Type B pancreatic cell (in vitro differentiated cells): ENCODE measurements around the gene BNC1. TPM values are rescaled to one million over a fixed set of nuclear protein-coding genes. Genes with fewer than 3 reads are reported as not detected.

ENCODE experiments used
- DNase-seq: peaks from one replicate; pipeline ENCODE4 v3.0.0; 2021; ENCODE audit warnings: mixed read lengths; ENCODE audit not compliant: unreplicated experiment; ENCODE audit errors: extremely low spot score
- H3K27ac Mint-ChIP-seq: 2 replicates; pipeline ENCODE4 v1.8.0; 2021; ENCODE audit warnings: mild to moderate bottlenecking, mixed read lengths
- H3K27me3 Mint-ChIP-seq: 2 replicates; pipeline ENCODE4 v1.8.0; 2021; ENCODE audit warnings: mixed read lengths
- H3K36me3 Mint-ChIP-seq: 2 replicates; pipeline ENCODE4 v1.8.0; 2021; ENCODE audit warnings: mixed read lengths
- H3K4me1 Mint-ChIP-seq: one replicate; pipeline ENCODE4 v1.8.0; 2021; ENCODE audit warnings: mixed read lengths; ENCODE audit not compliant: unreplicated experiment
- H3K4me3 Mint-ChIP-seq: 2 replicates; pipeline ENCODE4 v1.8.0; 2021; ENCODE audit warnings: mild to moderate bottlenecking, mixed read lengths
- H3K9me3 Mint-ChIP-seq: 2 replicates; pipeline ENCODE4 v1.8.0; 2021; ENCODE audit warnings: mixed read lengths
- CTCF ChIP-seq: fragments of 200-600 bp; sonication (generic); conservative IDR thresholded peaks from 2 replicates; pipeline ENCODE4 v1.5.0; 2021; ENCODE audit warnings: antibody characterized with exemption, mild to moderate bottlenecking
- total RNA-seq: library from RNA; stranded (reverse); gene quantifications from 2 replicates; pipeline ENCODE4 v1.2.1, GENCODE V29; 2021; ENCODE audit warnings: low replicate concordance

BNC1 gene
- total RNA-seq, 1 donor from 2014 or later, result 7.0 TPM

DNA sequence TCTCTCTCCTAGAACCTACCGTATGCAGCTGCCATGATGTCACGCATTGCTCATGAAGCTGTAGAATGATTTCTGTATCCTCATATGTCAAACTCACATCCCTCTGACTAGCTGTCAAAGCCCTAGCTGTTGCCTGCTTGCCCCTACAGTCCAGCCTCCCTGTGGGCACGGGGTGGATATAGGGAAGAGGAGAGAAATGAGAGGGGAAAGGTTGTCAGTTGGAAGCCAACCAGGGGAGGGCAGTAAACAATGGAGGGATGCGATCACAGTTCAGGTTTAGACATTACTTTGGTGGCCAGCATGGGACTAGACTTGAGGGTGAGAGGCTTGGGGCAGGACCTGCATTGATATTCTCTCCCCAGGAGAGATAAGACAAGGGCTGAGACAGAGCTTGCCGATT, 75.1 kb downstream of the BNC1 start:
- no peak for DNase-seq
- no peak overlapping the region for H3K4me3 Mint-ChIP-seq
- no peak overlapping the region for H3K27ac Mint-ChIP-seq

DNA sequence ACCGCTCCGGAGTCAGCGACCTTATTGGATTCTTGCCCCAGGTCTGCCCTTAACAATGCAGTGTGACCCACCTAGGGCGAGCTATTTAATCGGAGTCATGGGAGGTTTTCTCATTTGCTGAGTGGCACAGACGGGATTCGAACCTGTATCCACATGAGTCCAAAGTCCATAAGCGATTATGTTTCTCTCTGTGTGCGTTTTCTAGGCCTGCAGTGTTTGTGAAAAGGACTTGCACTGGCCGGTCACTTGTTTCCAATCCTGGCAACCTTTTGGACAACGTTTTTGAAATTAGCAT, 76.2 kb downstream of the BNC1 start:
- no peak for DNase-seq
- H3K27ac Mint-ChIP-seq, result no peak overlapping the region
- TF ChIP-seq CTCF, result no peak
- H3K27me3 Mint-ChIP-seq, result no peaks in the 10 kb centered on the region
- H3K4me3 Mint-ChIP-seq, result no peak overlapping the region
- peaks cover 3% of the 10 kb centered on the region for H3K36me3 Mint-ChIP-seq
- H3K9me3 Mint-ChIP-seq, result no peaks in the 10 kb centered on the region
- H3K4me1 Mint-ChIP-seq, result peaks cover 22% of the 10 kb centered on the region

More for the DNA sequence above, 75.1 kb downstream of the BNC1 start:
- Mint-ChIP-seq H3K9me3 (no peaks in the 10 kb centered on the region), H3K4me1 (peaks cover 19% of the 10 kb centered on the region), H3K27me3 (no peaks in the 10 kb centered on the region), H3K36me3 (peaks cover 3% of the 10 kb centered on the region)
- no peak for TF ChIP-seq CTCF

DNA sequence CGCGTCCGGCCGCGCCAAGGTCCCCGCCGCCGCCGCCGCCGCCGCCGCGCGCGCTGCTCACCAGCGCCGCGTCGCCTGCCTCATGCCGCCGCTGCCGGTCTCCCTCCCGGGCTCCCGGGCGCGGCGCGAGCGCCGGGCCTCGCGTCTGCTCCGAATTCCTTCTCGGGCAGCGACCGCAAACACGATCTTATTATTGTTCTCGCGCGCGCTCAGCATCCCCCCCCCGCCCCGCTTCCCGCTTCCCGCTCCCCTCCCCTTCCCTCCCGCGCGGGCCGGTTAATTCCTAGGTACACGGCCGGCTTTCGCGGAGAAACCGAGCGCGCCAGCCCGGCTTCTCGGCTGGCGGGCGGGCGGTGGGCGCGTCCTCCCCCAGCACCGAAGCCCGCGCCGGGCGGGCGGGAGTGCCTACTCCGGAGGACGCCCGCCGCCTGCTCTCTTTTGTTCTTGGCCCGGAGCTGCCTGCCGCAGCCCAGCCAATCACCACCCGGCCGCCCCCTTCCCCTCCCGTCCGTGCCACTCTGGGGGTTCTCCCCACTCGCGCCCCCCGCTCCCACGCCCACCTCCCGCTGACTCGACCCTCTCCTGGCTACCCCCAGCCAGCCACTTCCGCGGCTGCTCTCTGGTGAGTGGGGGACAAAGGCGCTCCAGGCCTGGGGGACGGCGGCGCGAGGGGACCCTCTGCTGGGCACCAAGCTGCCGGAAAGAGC, 76.7 kb downstream of the BNC1 start, which contains the start of gene HDGFL3:
TSS of gene HDGFL3 (minus strand) at position 164 of the 707 bp plus-strand sequence. CDS start 409 bp downstream, outside the sequence.
- TF ChIP-seq CTCF, result no peak
- peaks cover 23% of the 10 kb centered on the region for H3K4me1 Mint-ChIP-seq

GRCh38 chr15:83207009-83207659, 77.3 kb downstream of the BNC1 start:
- TF ChIP-seq CTCF, result no peak
- Mint-ChIP-seq H3K9me3 (no peaks in the 10 kb centered on the region), H3K4me1 (peaks cover 30% of the 10 kb centered on the region), H3K4me3 (peak overlapping the region; percentile 24), H3K27ac (no peak overlapping the region), H3K27me3 (no peaks in the 10 kb centered on the region), H3K36me3 (no peaks in the 10 kb centered on the region)
- DNase-seq, result peak; percentile 75

More for the DNA sequence above, 76.7 kb downstream of the BNC1 start, which contains the start of gene HDGFL3:
- H3K27ac Mint-ChIP-seq, result peak within 1 kb of the TSS; percentile 95
- no peaks in the 10 kb centered on the region for H3K27me3 Mint-ChIP-seq
- DNase-seq, result peak; percentile 79
- H3K4me3 Mint-ChIP-seq, result peak within 1 kb of the TSS; percentile 96
- no peaks in the 10 kb centered on the region for H3K9me3 Mint-ChIP-seq
- peaks cover 3% of the 10 kb centered on the region for H3K36me3 Mint-ChIP-seq

DNA sequence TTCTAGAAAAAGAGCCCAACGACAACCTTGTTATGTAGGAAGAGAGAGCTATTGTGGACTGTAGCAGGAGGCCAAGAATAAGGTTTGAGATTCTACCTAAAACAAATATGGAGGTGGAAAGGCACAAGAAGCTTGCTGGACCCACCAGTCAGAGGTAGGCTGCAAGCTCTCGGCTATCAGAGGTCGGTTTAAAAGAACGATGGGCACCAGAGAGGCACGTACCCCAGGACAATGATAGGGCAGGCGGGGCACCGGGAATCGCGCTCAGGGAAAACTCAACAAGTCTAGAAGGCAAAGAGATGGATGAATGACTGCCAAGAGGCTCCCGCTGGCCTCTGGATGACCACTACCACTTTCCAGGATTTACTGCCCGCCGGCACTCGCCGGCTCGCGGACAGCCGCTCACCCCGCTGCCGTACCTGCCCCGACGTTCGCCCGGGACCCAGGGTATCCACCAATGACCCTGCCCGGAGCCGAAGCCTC, 77.9 kb downstream of the BNC1 start:
- H3K4me3 Mint-ChIP-seq, result peak overlapping the region; percentile 96
- DNase-seq, result no peak
- TF ChIP-seq CTCF, result no peak
- H3K27ac Mint-ChIP-seq, result peak overlapping the region; percentile 95
- H3K4me1 Mint-ChIP-seq, result peaks cover 35% of the 10 kb centered on the region
- H3K36me3 Mint-ChIP-seq, result no peaks in the 10 kb centered on the region
- no peaks in the 10 kb centered on the region for H3K9me3 Mint-ChIP-seq
- no peaks in the 10 kb centered on the region for H3K27me3 Mint-ChIP-seq

Other genes with a start within 250 kb of the BNC1 start
- gene BTBD1, start 217.4 kb downstream of the BNC1 start, total RNA-seq, result 40.5 and 40.7 TPM in 2 replicates
- gene TM6SF1, start 177.0 kb downstream of the BNC1 start, total RNA-seq, result 0.14 and 0.24 TPM in 2 replicates
- gene HDGFL3, start 76.8 kb downstream of the BNC1 start, total RNA-seq, result 55.9 and 78.8 TPM in 2 replicates
- 10.0 and 35.9 TPM in 2 replicates for gene SH3GL3, start 162.7 kb upstream of the BNC1 start, total RNA-seq